ENCODE results near the gene C11orf71. TPM values are rescaled to one million over a fixed set of nuclear protein-coding genes. Genes with fewer than 3 reads are reported as not detected.

C11orf71 gene
- total and polyA plus RNA-seq, 10 of the 15 experiments (the other 5 are each of a cell fraction or from before 2014, with no cell fraction given) = 1.4 to 12.0 (median 7.1) TPM

GRCh38 chr11:114426280-114426679 is 26.0 kb upstream of the C11orf71 start:
- Histone ChIP-seq H3K9me3 (replicated peaks; ENCODE audit: control insufficient read depth, insufficient read depth, low read length) (no peaks in the 10 kb centered on the region; the same call in 2 of the 3 replicates), H3K4me1 (ENCODE audit: control insufficient read depth, insufficient read depth, low read length) (no peaks in the 10 kb centered on the region), H3K79me2 (ENCODE audit: control insufficient read depth, insufficient read depth, low read length) (no peaks in the 10 kb centered on the region), H4K20me1 (ENCODE audit: control insufficient read depth, insufficient read depth) (no peaks in the 10 kb centered on the region), H3K27me3 (replicated peaks in 1 of 2; ENCODE audit: control insufficient read depth in 2 of 2, insufficient read depth in 2 of 2, low read length in 1 of 2) (no peaks in the 10 kb centered on the region), H3K36me3 (ENCODE audit: control insufficient read depth in 2 of 2, insufficient read depth in 2 of 2, low read length in 1 of 2) (no peaks in the 10 kb centered on the region), H3K9ac (ENCODE audit: control insufficient read depth, insufficient read depth, low read length) (no peak overlapping the region), H3K27ac (ENCODE audit: control insufficient read depth, insufficient read depth) (no peak overlapping the region), H3K4me2 (ENCODE audit: control insufficient read depth, insufficient read depth) (no peak overlapping the region), H2AFZ (ENCODE audit: control insufficient read depth, low read depth, low read length) (no peak overlapping the region), H3K4me3 (no peak overlapping the region)
- POLR2A ChIA-PET = no interaction called here
- FAIRE-seq = no peak
- BruUV-seq (replicated peaks) = no TSS peak
- SMC1A ChIA-PET (ENCODE audit: uncharacterized antibody, unreplicated experiment) = no interaction called here
- no peak for ATAC-seq
- in situ Hi-C loops (cut with MboI) = no loop called here
- intact Hi-C loops (cut with micrococcal nuclease; ENCODE audit: unreplicated experiment) = no loop called here
- WGBS (ENCODE audit: insufficient coverage, insufficient replicate concordance, low lambda C conversion rate, missing lambda C conversion rate) = 52% methylated on average over 4 of the region's 4 CpGs
- CTCF ChIA-PET = no interaction called here
- DNase-seq (ENCODE audit: low read depth, low spot score) = no peak
- RAD21 ChIA-PET (ENCODE audit: unreplicated experiment) = no interaction called here
- TF ChIP-seq ZNF24 (IDR thresholded peaks at IDR 0.05) (no peak), RELB (IDR thresholded peaks at IDR 0.05; ENCODE audit: low read depth) (no peak), PRDM15 (CRISPR knock-in tag; IDR thresholded peaks at IDR 0.05) (no peak), CUX1 (IDR thresholded peaks at IDR 0.05; ENCODE audit: insufficient replicate concordance, low read depth, low read length) (no peak), MTA2 (IDR thresholded peaks at IDR 0.05; ENCODE audit: low read depth) (no peak), REST (IDR thresholded peaks at IDR 0.05; ENCODE audit: low read depth, low read length) (no peak), HDGF (IDR thresholded peaks at IDR 0.05) (no peak), PML (IDR thresholded peaks at IDR 0.05; ENCODE audit: low read length) (no peak)
